Measurements from ENCODE around the gene CRAT. TPM values are rescaled to one million over a fixed set of nuclear protein-coding genes. Genes with fewer than 3 reads are reported as not detected.
A peak's percentile ranks its signal among the peaks of the same experiment; 100 is the strongest.
"Not testable (repeated sequence)": the region's sequence is repeated elsewhere in the genome, so short reads cannot be mapped to it uniquely, and the experiment has no call there.

Gene CRAT
- total RNA-seq, 2 donors from 2014 or later, result 17.2 to 17.5 TPM

DNA sequence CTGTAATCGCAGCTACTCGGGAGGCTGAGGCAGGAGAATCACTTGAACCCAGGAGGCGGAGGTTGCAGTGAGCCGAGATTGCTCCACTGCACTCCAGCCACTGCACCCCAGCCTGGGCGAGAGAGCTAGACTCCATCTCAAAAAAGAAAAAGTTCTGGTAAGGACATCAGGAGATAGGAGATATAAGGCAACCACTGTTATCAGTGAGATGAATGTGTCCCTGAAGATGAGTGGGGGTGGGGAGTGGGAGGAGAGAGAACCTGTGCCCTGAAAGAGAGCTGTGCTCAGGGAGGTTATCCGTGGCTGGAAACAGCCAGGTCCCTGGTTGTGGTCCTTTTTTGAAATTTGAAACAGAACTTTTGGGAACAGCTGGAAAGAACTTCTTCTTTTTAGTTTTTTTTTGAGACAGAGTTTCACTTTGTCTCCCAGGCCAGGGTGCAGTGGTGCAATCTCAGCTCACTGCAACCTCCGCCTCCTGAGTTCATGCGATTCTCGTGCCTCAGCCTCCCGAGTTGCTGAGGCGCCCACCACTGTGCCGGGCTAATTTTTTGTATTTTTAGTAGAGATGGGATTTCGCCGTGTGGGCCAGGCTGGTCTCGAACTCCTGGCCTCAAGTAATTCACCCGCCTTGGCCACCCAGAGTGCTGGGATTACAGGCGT lies 3.2 kb upstream of the CRAT start:
- Histone ChIP-seq H3K36me3 (ENCODE audit: control insufficient read depth, insufficient read depth, low read length) (no peaks in the 10 kb centered on the region), H3K4me1 (ENCODE audit: control insufficient read depth, insufficient read depth, low read length) (no peaks in the 10 kb centered on the region), H3K9ac (ENCODE audit: extremely low read depth, low read length, poor library complexity, severe bottlenecking) (no peak overlapping the region), H3K9me3 (ENCODE audit: control insufficient read depth, low read length) (no peaks in the 10 kb centered on the region), H3K27me3 (ENCODE audit: control insufficient read depth, insufficient read depth, low read length, poor library complexity, severe bottlenecking) (peaks cover 8% of the 10 kb centered on the region), H3K4me3 (ENCODE audit: low read length) (no peak overlapping the region), H3K27ac (ENCODE audit: low read depth, low read length) (no peak overlapping the region)
- DNase-seq, result no peak
- H3K27ac Mint-ChIP-seq, result no peak overlapping the region
- 91 to 94% methylated on average over 15 to 17 of the region's 17 CpGs for WGBS, 2 experiments (ENCODE audit: insufficient coverage in 1 of 2, insufficient read length in 1 of 2)
- no peak overlapping the region for H3K4me3 Mint-ChIP-seq
- H3K27me3 Mint-ChIP-seq (ENCODE audit: insufficient read depth), result peaks cover 16% of the 10 kb centered on the region
- no peaks in the 10 kb centered on the region for H3K9me3 Mint-ChIP-seq
- H3K4me1 Mint-ChIP-seq, result peaks cover 17% of the 10 kb centered on the region
- peaks cover 9% of the 10 kb centered on the region for H3K36me3 Mint-ChIP-seq (ENCODE audit: low read depth)
- TF ChIP-seq CTCF (conservative IDR thresholded peaks at IDR 0.05), result no peak

DNA sequence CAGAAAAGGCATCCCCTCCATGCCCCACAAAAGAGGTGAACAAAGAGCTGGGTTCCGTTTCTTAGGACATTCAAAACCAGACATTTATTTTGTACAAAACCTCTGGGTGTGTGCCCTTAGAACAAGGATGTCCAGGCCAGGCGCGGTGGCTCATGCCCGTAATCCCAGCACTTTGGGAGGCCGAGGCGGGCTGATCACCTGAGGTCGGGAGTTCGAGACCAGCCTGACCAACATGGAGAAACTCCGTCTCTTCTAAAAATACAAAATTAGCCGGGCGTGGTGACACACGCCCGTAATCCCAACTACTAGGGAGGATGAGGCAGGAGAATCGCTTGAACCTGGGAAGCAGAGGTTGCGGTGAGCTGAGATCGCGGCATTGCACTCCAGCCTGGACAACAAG lies 1.9 kb upstream of the CRAT start:
- DNase-seq; H3K27me3 ChIP-seq (ENCODE audit: control insufficient read depth, insufficient read depth, low read length, poor library complexity, severe bottlenecking); H3K36me3 ChIP-seq (ENCODE audit: control insufficient read depth, insufficient read depth, low read length); H3K27ac Mint-ChIP-seq; H3K9me3 Mint-ChIP-seq; H3K36me3 Mint-ChIP-seq (ENCODE audit: low read depth); H3K4me1 ChIP-seq (ENCODE audit: control insufficient read depth, insufficient read depth, low read length); H3K27ac ChIP-seq (ENCODE audit: low read depth, low read length); H3K9me3 ChIP-seq (ENCODE audit: control insufficient read depth, low read length): not testable (repeated sequence)
- H3K4me3 Mint-ChIP-seq, result peak overlapping the region; percentile 94
- H3K27me3 Mint-ChIP-seq (ENCODE audit: insufficient read depth), result peaks cover 22% of the 10 kb centered on the region
- Histone ChIP-seq H3K4me3 (ENCODE audit: low read length) (peak overlapping the region; percentile 98), H3K9ac (ENCODE audit: extremely low read depth, low read length, poor library complexity, severe bottlenecking) (peak overlapping the region; percentile 78)
- 95 to 97% methylated on average over 9 to 17 of the region's 17 CpGs for WGBS, 2 experiments (ENCODE audit: insufficient coverage in 1 of 2, insufficient read length in 1 of 2)
- peaks cover 17% of the 10 kb centered on the region for H3K4me1 Mint-ChIP-seq

- Histone ChIP-seq H3K36me3 (ENCODE audit: control insufficient read depth, insufficient read depth, low read length) (no peaks in the 10 kb centered on the region), H3K27me3 (ENCODE audit: control insufficient read depth, insufficient read depth, low read length, poor library complexity, severe bottlenecking) (peaks cover 8% of the 10 kb centered on the region), H3K4me1 (ENCODE audit: control insufficient read depth, insufficient read depth, low read length) (no peaks in the 10 kb centered on the region), H3K27ac (ENCODE audit: low read depth, low read length) (peak overlapping the region; percentile 94), H3K9ac (ENCODE audit: extremely low read depth, low read length, poor library complexity, severe bottlenecking) (peak overlapping the region; percentile 78), H3K4me3 (ENCODE audit: low read length) (peak overlapping the region; percentile 98), H3K9me3 (ENCODE audit: control insufficient read depth, low read length) (no peaks in the 10 kb centered on the region)
- peaks cover 24% of the 10 kb centered on the region for H3K27me3 Mint-ChIP-seq (ENCODE audit: insufficient read depth)
- 0% methylated on average over 2 to 37 of the region's 37 CpGs for WGBS, 2 experiments (ENCODE audit: insufficient coverage in 1 of 2, insufficient read length in 1 of 2)
- TF ChIP-seq CTCF (conservative IDR thresholded peaks at IDR 0.05), result no peak
- H3K27ac Mint-ChIP-seq, result peak overlapping the region; percentile 98
- peak overlapping the region; percentile 94 for H3K4me3 Mint-ChIP-seq
- peaks cover 17% of the 10 kb centered on the region for H3K4me1 Mint-ChIP-seq
- peak; percentile 77 for DNase-seq
- H3K36me3 Mint-ChIP-seq (ENCODE audit: low read depth), result peaks cover 1% of the 10 kb centered on the region
- no peaks in the 10 kb centered on the region for H3K9me3 Mint-ChIP-seq
Observed at GRCh38 chr9:129111528-129112151, 1.0 kb upstream of the CRAT start.
